Measurements from ENCODE around the gene KRTAP2-4.
"Not testable (repeated sequence)": the region's sequence is repeated elsewhere in the genome, so short reads cannot be mapped to it uniquely, and the experiment has no call there.

KRTAP2-4 gene

DNA sequence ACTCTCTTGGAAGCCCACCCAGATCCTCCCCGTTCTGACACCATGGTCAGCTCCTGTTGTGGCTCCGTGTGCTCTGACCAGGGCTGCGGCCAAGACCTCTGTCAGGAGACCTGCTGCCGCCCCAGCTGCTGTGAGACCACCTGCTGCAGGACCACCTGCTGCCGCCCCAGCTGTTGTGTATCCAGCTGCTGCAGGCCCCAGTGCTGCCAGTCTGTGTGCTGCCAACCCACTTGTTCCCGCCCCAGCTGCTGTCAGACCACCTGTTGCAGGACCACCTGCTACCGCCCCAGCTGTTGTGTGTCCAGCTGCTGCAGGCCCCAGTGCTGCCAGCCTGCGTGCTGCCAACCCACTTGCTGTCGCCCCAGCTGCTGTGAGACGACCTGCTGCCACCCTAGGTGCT lies 39.7 kb upstream of the KRTAP2-4 start, which contains the start of gene KRTAP4-9:
TSS of gene KRTAP4-9 (plus strand) at position 43 of the 400 bp plus-strand sequence. CDS start at position 43, 0 bp downstream.
- H3K4me3 ChIP-seq (replicated peaks; ENCODE audit: insufficient read depth, low read length); H3K27ac ChIP-seq (replicated peaks); H3K27me3 ChIP-seq (ENCODE audit: insufficient read depth, poor library complexity, severe bottlenecking); DNase-seq (ENCODE audit: low read depth in 1 of 2, low spot score in 1 of 2): not testable (repeated sequence)

DNA sequence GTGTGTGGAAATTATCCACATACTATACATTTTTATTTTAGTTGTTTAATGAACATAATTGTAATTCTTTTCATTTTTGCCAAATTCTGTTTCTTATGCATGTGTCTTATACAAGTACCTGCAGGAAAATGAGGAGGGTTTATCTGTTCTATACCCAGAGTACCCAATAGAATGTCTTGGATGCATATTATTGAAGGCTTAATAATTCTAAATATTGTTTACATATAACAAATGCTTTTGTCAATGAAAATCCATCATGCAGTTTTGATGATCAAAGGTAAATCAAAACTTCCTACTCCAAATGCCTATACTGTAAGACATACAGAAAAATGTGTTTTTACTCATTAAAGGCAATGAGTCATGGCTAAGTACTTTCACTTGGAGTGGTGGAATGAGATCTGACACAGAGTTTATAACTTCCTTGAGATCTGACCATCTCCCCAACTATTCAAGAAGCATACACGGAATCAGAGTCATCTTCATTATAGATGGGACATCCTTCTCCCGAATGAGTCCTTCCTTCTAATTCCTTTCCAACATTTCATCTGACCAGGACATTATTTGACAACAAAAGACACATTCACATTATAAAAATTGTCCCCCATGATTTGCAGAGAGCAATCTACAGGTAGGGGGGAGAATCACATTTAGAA lies 38.8 kb upstream of the KRTAP2-4 start:
- H3K27ac ChIP-seq (replicated peaks); H3K27me3 ChIP-seq (ENCODE audit: insufficient read depth, poor library complexity, severe bottlenecking); DNase-seq (ENCODE audit: low read depth in 1 of 2, low spot score in 1 of 2); H3K4me3 ChIP-seq (replicated peaks; ENCODE audit: insufficient read depth, low read length): not testable (repeated sequence)

DNA sequence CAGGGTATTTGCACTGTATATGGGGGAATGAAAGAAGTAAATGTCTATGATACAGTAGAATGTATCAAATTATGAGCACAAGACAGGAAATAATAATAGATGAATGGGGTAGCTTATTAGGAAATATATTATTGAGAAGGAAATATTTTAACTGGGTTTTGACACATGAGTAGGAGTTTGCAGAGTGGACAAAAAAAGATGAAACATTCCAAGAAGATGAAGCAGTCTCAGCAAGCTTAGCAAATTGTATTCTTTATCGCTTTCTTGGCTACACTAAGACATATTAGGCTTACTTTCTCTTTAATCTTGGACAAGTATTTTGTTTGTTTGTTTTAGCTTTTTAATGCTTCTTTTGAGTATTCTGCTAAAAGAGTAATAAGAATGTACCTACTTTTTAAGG lies 38.2 kb upstream of the KRTAP2-4 start:
- Histone ChIP-seq H3K4me3 (replicated peaks; ENCODE audit: insufficient read depth, low read length) (no peak overlapping the region), H3K27ac (replicated peaks) (no peak overlapping the region), H3K27me3 (ENCODE audit: insufficient read depth, poor library complexity, severe bottlenecking) (no peaks in the 10 kb centered on the region)
- DNase-seq (ENCODE audit: low read depth in 1 of 2, low spot score in 1 of 2) = no peak
- TF ChIP-seq SPI1 (IDR thresholded peaks at IDR 0.05; ENCODE audit: borderline replicate concordance, low read depth) (no peak), POLR2AphosphoS5 (IDR thresholded peaks at IDR 0.05; ENCODE audit: low read depth) (no peak), GABPA (IDR thresholded peaks at IDR 0.05; ENCODE audit: low read depth) (no peak)
- TF ChIP-seq, protein P1, sequence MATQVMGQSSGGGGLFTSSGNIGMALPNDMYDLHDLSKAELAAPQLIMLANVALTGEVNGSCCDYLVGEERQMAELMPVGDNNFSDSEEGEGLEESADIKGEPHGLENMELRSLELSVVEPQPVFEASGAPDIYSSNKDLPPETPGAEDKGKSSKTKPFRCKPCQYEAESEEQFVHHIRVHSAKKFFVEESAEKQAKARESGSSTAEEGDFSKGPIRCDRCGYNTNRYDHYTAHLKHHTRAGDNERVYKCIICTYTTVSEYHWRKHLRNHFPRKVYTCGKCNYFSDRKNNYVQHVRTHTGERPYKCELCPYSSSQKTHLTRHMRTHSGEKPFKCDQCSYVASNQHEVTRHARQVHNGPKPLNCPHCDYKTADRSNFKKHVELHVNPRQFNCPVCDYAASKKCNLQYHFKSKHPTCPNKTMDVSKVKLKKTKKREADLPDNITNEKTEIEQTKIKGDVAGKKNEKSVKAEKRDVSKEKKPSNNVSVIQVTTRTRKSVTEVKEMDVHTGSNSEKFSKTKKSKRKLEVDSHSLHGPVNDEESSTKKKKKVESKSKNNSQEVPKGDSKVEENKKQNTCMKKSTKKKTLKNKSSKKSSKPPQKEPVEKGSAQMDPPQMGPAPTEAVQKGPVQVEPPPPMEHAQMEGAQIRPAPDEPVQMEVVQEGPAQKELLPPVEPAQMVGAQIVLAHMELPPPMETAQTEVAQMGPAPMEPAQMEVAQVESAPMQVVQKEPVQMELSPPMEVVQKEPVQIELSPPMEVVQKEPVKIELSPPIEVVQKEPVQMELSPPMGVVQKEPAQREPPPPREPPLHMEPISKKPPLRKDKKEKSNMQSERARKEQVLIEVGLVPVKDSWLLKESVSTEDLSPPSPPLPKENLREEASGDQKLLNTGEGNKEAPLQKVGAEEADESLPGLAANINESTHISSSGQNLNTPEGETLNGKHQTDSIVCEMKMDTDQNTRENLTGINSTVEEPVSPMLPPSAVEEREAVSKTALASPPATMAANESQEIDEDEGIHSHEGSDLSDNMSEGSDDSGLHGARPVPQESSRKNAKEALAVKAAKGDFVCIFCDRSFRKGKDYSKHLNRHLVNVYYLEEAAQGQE (IDR thresholded peaks at IDR 0.05; ENCODE audit: insufficient replicate concordance, low read depth) = no peak
- TF ChIP-seq, protein P2, sequence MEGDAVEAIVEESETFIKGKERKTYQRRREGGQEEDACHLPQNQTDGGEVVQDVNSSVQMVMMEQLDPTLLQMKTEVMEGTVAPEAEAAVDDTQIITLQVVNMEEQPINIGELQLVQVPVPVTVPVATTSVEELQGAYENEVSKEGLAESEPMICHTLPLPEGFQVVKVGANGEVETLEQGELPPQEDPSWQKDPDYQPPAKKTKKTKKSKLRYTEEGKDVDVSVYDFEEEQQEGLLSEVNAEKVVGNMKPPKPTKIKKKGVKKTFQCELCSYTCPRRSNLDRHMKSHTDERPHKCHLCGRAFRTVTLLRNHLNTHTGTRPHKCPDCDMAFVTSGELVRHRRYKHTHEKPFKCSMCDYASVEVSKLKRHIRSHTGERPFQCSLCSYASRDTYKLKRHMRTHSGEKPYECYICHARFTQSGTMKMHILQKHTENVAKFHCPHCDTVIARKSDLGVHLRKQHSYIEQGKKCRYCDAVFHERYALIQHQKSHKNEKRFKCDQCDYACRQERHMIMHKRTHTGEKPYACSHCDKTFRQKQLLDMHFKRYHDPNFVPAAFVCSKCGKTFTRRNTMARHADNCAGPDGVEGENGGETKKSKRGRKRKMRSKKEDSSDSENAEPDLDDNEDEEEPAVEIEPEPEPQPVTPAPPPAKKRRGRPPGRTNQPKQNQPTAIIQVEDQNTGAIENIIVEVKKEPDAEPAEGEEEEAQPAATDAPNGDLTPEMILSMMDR (IDR thresholded peaks at IDR 0.05; ENCODE audit: insufficient read depth, low read length) = no peak

DNA sequence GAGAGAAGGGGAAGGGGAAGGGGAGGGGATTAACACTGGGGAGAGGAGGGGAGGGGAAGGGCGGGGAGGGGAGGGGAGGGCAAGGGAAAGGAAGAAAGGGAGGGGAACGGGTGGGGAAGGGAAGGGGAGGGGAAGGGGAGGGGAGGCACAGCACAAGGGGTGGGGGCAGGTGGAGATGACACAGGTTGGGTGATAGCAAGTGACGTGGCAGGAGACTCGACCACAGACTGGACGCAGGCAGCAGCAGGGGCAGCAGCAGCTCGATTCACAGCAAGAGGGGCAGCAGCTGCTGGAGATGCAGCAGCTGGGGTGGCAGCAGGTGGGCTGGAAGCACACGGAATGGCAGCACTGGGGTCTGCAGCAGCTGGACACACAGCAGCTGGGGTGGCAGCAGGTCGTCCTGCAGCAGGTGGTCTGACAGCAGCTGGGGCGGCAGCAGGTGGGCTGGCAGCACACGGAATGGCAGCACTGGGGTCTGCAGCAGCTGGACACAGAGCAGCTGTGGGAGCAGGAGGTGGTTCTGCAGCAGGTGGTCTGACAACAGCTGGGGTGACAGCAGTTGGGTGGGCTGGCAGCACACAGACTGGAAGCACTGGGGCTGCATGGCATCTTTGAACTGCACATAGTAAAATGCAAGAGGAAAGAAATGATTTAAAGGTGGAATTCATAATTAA lies 36.0 kb upstream of the KRTAP2-4 start, which contains the start of gene KRTAP4-16:
TSS of gene KRTAP4-16 (minus strand) at position 624 of the 674 bp plus-strand sequence. CDS start at position 624, 0 bp downstream.
- DNase-seq (ENCODE audit: low read depth in 1 of 2, low spot score in 1 of 2) = no peak
- H3K27ac ChIP-seq (replicated peaks) = no peak within 1 kb of the TSS
- no peaks in the 10 kb centered on the region for H3K27me3 ChIP-seq (ENCODE audit: insufficient read depth, poor library complexity, severe bottlenecking)
- no peak within 1 kb of the TSS for H3K4me3 ChIP-seq (replicated peaks; ENCODE audit: insufficient read depth, low read length)
- TF ChIP-seq, protein P2 (IDR thresholded peaks at IDR 0.05; ENCODE audit: insufficient read depth, low read length) = no peak
- TF ChIP-seq, protein P1 (IDR thresholded peaks at IDR 0.05; ENCODE audit: insufficient replicate concordance, low read depth) = no peak
- TF ChIP-seq GABPA (IDR thresholded peaks at IDR 0.05; ENCODE audit: low read depth) = no peak
- no peak for TF ChIP-seq SPI1 (IDR thresholded peaks at IDR 0.05; ENCODE audit: borderline replicate concordance, low read depth)
- TF ChIP-seq POLR2AphosphoS5 (IDR thresholded peaks at IDR 0.05; ENCODE audit: low read depth) = no peak

DNA sequence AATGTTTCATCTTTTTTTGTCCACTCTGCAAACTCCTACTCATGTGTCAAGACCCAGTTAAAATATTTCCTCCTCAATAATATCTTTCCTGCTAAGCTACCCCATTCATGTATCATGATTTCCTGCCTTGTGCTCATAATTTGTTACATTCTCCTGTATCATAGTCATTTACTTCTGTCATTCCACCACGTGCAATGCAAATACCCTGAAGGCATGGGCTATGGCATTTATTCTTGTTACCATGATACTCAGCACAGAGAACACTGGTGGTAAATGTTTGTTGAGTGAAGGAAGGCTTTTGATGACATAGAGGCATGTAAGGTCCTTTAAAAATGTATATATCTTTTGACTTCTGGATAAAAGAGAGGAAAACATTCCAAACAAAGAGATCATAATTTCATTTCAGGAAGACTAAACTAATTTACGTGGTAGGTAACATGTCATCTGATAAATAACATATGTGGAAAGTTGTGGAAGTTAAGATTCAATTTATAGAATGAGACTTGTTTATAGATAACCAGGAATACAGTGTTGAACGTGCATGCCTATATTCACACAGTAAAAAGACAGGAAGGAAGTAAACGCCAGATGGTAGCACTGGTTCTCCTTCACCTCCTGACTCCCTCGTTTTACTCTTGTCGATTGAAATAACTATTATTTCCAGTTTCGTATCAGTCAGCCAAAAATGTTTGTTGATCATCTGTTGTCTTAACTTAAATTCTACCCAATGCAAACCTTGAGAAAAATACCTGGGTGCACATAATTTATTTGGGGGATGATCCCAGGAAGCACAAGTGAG lies 34.2 kb upstream of the KRTAP2-4 start:
- not testable (repeated sequence) for H3K27ac ChIP-seq (replicated peaks); H3K27me3 ChIP-seq (ENCODE audit: insufficient read depth, poor library complexity, severe bottlenecking); DNase-seq (ENCODE audit: low read depth in 1 of 2, low spot score in 1 of 2); H3K4me3 ChIP-seq (replicated peaks; ENCODE audit: insufficient read depth, low read length)

All from HL-60 (cell line).